ENCODE measurements around the gene PSMC3IP.

DNA sequence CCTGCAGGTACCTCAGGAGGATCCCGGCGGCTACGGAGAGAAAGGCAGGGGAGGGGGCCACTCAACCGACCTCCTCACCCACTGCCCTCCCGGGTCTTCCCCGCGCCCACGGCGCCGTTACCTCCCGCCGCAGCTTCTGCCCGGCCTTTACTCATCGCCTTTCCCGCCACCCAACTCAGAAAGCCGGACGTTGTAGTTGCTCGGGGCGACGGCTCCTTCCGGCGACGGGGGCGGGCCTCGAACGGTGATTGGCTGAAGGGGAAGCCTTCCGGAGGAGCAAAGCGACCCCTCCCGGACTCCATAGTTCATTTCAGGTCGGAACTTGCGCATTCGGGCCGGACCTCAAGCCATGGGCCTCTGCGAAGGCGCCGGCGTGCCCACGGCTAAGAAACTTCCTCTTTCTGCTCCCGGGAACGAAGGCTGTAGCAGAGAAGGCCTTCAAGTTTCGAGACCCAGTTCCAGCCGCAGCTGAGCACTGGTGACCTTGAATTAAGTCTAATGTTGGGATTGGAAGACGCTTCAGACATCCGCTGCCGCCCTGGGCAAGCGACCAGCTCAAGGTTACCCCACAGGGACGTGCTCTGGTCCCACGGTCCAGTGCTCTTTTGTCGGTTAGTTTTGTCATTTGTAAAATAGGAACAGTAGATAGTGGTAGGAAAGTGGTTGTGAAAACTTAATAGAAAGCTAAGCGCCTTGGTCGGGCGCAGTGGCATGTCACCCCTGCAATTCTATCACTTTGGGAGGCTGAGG is at the start of gene PSMC3IP:
- TF ChIP-seq, protein P1, sequence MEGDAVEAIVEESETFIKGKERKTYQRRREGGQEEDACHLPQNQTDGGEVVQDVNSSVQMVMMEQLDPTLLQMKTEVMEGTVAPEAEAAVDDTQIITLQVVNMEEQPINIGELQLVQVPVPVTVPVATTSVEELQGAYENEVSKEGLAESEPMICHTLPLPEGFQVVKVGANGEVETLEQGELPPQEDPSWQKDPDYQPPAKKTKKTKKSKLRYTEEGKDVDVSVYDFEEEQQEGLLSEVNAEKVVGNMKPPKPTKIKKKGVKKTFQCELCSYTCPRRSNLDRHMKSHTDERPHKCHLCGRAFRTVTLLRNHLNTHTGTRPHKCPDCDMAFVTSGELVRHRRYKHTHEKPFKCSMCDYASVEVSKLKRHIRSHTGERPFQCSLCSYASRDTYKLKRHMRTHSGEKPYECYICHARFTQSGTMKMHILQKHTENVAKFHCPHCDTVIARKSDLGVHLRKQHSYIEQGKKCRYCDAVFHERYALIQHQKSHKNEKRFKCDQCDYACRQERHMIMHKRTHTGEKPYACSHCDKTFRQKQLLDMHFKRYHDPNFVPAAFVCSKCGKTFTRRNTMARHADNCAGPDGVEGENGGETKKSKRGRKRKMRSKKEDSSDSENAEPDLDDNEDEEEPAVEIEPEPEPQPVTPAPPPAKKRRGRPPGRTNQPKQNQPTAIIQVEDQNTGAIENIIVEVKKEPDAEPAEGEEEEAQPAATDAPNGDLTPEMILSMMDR (IDR thresholded peaks at IDR 0.05) = peak in 3 of 4 experiments; percentile 35 to 62 (median 39)
- TF ChIP-seq POLR2AphosphoS5 (IDR thresholded peaks at IDR 0.05) = peak; percentile 90
- peak; percentile 59 to 64 for TF ChIP-seq POLR2A (IDR thresholded peaks at IDR 0.05)
- TF ChIP-seq EP300 (IDR thresholded peaks at IDR 0.05) = no peak

All from gastroesophageal sphincter (tissue), 3 donors.